Keratinocyte (primary cell): ENCODE results near the gene ASNSD1. TPM values are rescaled to one million over a fixed set of nuclear protein-coding genes. Genes with fewer than 3 reads are reported as not detected.
A peak's percentile ranks its signal among the peaks of the same experiment; 100 is the strongest.

ENCODE experiments used
- DNase-seq: peaks from one replicate; pipeline ENCODE4 v3.0.0-alpha.2; 2011; ENCODE audit warnings: low read depth, missing footprints, low spot score
- FAIRE-seq: peaks from 2 replicates; lab custom pipeline; 2011; peaks lifted over from hg19 to GRCh38; lab: Jason Lieb, UNC
- H2AFZ ChIP-seq: 2 replicates; pipeline ENCODE4 v1.6.0; 2012; ENCODE audit warnings: low read length, control low read depth, inconsistent platforms; ENCODE audit not compliant: control insufficient read depth
- H3K27ac ChIP-seq: 2 replicates; pipeline ENCODE4 v1.5.1; 2011; ENCODE audit warnings: low read length; ENCODE audit not compliant: control insufficient read depth, insufficient read depth
- H3K27me3 ChIP-seq: 3 replicates; pipeline ENCODE4 v1.6.0; 2011; ENCODE audit warnings: low read length; ENCODE audit not compliant: control insufficient read depth, insufficient read depth; ENCODE audit errors: extremely low read depth
- H3K36me3 ChIP-seq, 2 experiments: 2 replicates in 1 of 2; 3 replicates in 1 of 2; pipeline ENCODE4 v1.5.1; 2011; ENCODE audit warnings: low read length in 2 of 2, mild to moderate bottlenecking in 1 of 2; ENCODE audit not compliant: control insufficient read depth in 2 of 2, insufficient read depth in 2 of 2; ENCODE audit errors: extremely low read depth in 1 of 2
- H3K4me1 ChIP-seq: 3 replicates; pipeline ENCODE4 v1.5.1; 2011; ENCODE audit warnings: low read length; ENCODE audit not compliant: control insufficient read depth, insufficient read depth; ENCODE audit errors: extremely low read depth
- H3K4me2 ChIP-seq: 3 replicates; pipeline ENCODE4 v1.6.0; 2011; ENCODE audit warnings: low read depth, low read length; ENCODE audit not compliant: control insufficient read depth, insufficient read depth; ENCODE audit errors: extremely low read depth
- H3K4me3 ChIP-seq, 3 experiments: fragments of 200-600 bp in 1 of 3; sonication (generic) in 1 of 3; 2 replicates in 2 of 3; 3 replicates in 1 of 3; pipeline ENCODE4 v1.5.1; 2011 to 2016; ENCODE audit warnings: low read length in 3 of 3, mild to moderate bottlenecking in 3 of 3, control low read depth in 2 of 3, inconsistent platforms in 1 of 3, low read depth in 1 of 3, mixed read lengths in 1 of 3, mixed run types in 1 of 3, moderate library complexity in 1 of 3; ENCODE audit not compliant: control insufficient read depth in 2 of 3, insufficient read depth in 2 of 3; ENCODE audit errors: extremely low read depth in 1 of 3
- H3K79me2 ChIP-seq: 2 replicates; pipeline ENCODE4 v1.6.0; 2012; ENCODE audit warnings: low read length; ENCODE audit not compliant: control insufficient read depth, insufficient read depth
- H3K9ac ChIP-seq: 3 replicates; pipeline ENCODE4 v1.6.0; 2011; ENCODE audit warnings: low read length; ENCODE audit not compliant: control insufficient read depth, insufficient read depth; ENCODE audit errors: extremely low read depth
- H3K9me1 ChIP-seq: 3 replicates; pipeline ENCODE4 v1.6.0; 2011; ENCODE audit warnings: low read length; ENCODE audit not compliant: control insufficient read depth, insufficient read depth; ENCODE audit errors: extremely low read depth
- H3K9me3 ChIP-seq: 2 replicates; pipeline ENCODE4 v1.5.1; 2012; ENCODE audit warnings: low read depth, low read length; ENCODE audit not compliant: control insufficient read depth
- H4K20me1 ChIP-seq: 3 replicates; pipeline ENCODE4 v1.6.0; 2011; ENCODE audit warnings: low read length; ENCODE audit not compliant: control insufficient read depth, insufficient read depth; ENCODE audit errors: extremely low read depth
- EZH2 ChIP-seq: IDR thresholded peaks from one replicate; pipeline ENCODE4 v1.6.1; 2012; ENCODE audit warnings: inconsistent platforms, mild to moderate bottlenecking, low read length, moderate library complexity
- dilution Hi-C: fragments of 300-500 bp; cut with MboI; formaldehyde crosslinking; loops from one replicate; pipeline ENCODE4 v1.7.0; 2020; ENCODE audit warnings: low sequenced_read_pairs; ENCODE audit not compliant: extremely low pct_ligation_motif_present
- polyA plus RNA-seq, 5 experiments: library from polyadenylated mRNA; depleted of rRNA in 3 of 5; stranded (reverse) in 3 of 5; stranded (forward) in 1 of 5; unstranded in 1 of 5; fragments of >200 nt; gene quantifications; 1 replicate in 1 of 5; 2 replicates in 3 of 5; 3 replicates in 1 of 5; pipeline versions ENCODE4 v1.2.1 to v1.2.3, GENCODE V29; 2011 to 2012; ENCODE audit warnings: missing spikeins in 2 of 5, low read depth in 1 of 5, low replicate concordance in 1 of 5
- TF ChIP-seq, protein P1 (sequence below), 3 experiments: IDR thresholded peaks in 1 of 3; conservative IDR thresholded peaks in 1 of 3; optimal IDR thresholded peaks in 1 of 3; 2 replicates in 2 of 3; 3 replicates in 1 of 3; pipeline versions ENCODE3 to v1.5.1; 2011; ENCODE audit warnings: low read length in 3 of 3, mild to moderate bottlenecking in 3 of 3, moderate library complexity in 2 of 3, control low read depth in 1 of 3, inconsistent platforms in 1 of 3; ENCODE audit not compliant: insufficient read depth in 2 of 3; ENCODE audit errors: extremely low read depth in 1 of 3

Gene ASNSD1
- polyA plus RNA-seq, 1 donor (not counting 4 experiments of a cell fraction or from before 2014, with no cell fraction given): 40.0 TPM

DNA sequence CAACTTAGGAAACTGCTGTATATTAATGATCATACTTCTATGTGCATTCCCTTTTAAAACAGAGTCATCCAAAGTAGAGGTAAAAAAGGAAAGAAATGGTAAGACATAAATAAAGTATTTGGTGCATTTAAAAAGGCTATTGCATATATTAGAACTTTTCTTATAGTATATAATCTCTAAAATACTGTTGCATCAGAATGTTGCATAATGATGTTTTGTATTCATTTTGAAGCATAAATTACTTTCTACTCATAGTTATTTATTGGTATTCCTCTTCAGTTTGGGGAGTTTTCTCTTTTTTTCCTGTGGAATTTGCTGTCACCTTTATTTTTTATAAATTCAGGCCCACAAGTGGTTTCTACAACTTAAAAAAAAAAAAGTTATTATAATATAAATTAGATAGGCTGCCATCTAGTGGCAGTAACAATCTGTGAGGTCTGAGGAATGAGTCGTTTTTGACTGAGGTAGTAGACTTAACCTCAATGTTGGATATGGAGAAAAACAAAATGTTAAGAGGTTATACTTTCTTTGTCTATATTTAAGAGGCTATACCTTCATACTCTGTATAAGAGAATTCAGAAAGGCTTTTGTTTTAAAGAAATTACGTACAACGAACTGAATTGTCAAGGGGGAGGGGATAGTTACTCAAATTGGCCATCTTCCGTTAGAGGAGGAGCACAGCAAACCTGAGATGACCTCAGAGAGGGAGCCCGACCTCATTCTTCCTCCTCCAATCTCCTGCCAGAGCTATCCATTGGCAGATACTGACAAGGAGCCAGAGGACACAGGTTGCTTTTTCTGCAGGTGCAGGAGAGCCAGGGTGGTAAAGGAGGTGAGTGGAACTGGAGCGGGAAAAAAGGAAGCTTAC, 37.0 kb downstream of the ASNSD1 start:
- Histone ChIP-seq H4K20me1 (no peaks in the 10 kb centered on the region), H3K9ac (no peak overlapping the region), H3K9me3 (no peaks in the 10 kb centered on the region), H3K4me2 (peak overlapping the region; percentile 11), H3K9me1 (no peaks in the 10 kb centered on the region), H3K79me2 (no peaks in the 10 kb centered on the region), H3K36me3 (no peaks in the 10 kb centered on the region), H3K27ac (no peak overlapping the region), H3K4me3 (no peak overlapping the region), H2AFZ (no peak overlapping the region), H3K27me3 (no peaks in the 10 kb centered on the region), H3K4me1 (no peaks in the 10 kb centered on the region)
- DNase-seq: no peak
- no peak for TF ChIP-seq EZH2
- TF ChIP-seq, protein P1, sequence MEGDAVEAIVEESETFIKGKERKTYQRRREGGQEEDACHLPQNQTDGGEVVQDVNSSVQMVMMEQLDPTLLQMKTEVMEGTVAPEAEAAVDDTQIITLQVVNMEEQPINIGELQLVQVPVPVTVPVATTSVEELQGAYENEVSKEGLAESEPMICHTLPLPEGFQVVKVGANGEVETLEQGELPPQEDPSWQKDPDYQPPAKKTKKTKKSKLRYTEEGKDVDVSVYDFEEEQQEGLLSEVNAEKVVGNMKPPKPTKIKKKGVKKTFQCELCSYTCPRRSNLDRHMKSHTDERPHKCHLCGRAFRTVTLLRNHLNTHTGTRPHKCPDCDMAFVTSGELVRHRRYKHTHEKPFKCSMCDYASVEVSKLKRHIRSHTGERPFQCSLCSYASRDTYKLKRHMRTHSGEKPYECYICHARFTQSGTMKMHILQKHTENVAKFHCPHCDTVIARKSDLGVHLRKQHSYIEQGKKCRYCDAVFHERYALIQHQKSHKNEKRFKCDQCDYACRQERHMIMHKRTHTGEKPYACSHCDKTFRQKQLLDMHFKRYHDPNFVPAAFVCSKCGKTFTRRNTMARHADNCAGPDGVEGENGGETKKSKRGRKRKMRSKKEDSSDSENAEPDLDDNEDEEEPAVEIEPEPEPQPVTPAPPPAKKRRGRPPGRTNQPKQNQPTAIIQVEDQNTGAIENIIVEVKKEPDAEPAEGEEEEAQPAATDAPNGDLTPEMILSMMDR (optimal IDR thresholded peaks at IDR 0.05 in 1 of 3, IDR thresholded peaks at IDR 0.05 in 1 of 3, conservative IDR thresholded peaks at IDR 0.05 in 1 of 3; ENCODE audit: extremely low read depth in 1 of 3, insufficient read depth in 2 of 3, low read length in 3 of 3): peak in 1 of 3 experiments; percentile 18
- dilution Hi-C loops: no loop called here
- no peak for FAIRE-seq

DNA sequence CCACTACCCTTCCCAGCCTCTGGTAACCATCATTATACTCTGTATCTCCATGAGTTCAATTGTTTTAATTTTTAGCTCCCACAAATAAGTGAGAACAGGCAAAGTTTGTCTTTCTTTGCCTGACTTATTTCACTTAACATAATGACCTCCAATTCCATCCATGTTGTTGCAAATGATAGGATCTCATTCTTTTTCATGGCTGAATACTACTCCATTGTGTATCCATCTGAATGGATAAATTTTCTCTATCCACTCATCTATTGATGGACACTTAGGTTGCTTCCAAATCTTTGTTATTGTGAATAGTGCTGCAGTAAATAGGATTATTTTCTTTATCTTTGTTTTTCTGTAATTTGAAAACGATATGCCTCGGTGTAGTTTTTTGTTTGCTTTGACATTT, 39.4 kb downstream of the ASNSD1 start:
- Histone ChIP-seq H3K36me3 (no peaks in the 10 kb centered on the region), H3K9me1 (no peaks in the 10 kb centered on the region), H3K4me3 (no peak overlapping the region), H3K4me2 (no peak overlapping the region), H3K27me3 (no peaks in the 10 kb centered on the region), H4K20me1 (no peaks in the 10 kb centered on the region), H3K9me3 (no peaks in the 10 kb centered on the region), H2AFZ (no peak overlapping the region), H3K79me2 (no peaks in the 10 kb centered on the region), H3K27ac (no peak overlapping the region), H3K4me1 (no peaks in the 10 kb centered on the region), H3K9ac (no peak overlapping the region)
- dilution Hi-C loops: no loop called here
- TF ChIP-seq EZH2: no peak
- TF ChIP-seq, protein P1 (optimal IDR thresholded peaks at IDR 0.05 in 1 of 3, IDR thresholded peaks at IDR 0.05 in 1 of 3, conservative IDR thresholded peaks at IDR 0.05 in 1 of 3; ENCODE audit: extremely low read depth in 1 of 3, insufficient read depth in 2 of 3, low read length in 3 of 3): no peak
- DNase-seq: no peak
- no peak for FAIRE-seq
